Measurements from ENCODE around the gene OR52E6.

The OR52E6 gene

DNA sequence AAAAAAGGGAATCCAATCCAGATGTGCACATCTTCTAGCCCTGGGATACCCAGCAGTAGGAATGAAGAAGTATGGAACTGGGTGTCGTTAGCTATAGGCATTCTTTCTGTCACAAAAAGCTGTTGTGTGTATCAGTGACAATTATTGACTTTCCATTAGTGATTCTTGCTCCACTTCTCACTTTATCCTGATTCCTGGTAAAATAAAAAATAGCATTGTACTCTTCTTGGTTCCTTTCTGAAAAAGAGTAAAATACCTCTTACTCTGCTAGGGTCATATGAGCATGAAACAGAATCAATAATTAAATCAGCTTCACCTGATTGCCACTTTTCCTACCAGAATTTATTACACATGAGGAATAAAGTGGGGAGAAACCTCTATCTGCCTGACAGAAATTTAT lies at the start of gene OR52E6:
Gene OR52E6, minus strand, starts transcription at position 101 of the 400 bp plus-strand sequence. Its CDS starts 0 bp downstream, at position 101.
- no peak for DNase-seq (ENCODE audit: extremely low read depth in 1 of 2, low read depth in 1 of 2)

- DNase-seq (ENCODE audit: extremely low read depth in 1 of 2, low read depth in 1 of 2) = no peak
Observed at GRCh38 chr11:5891216-5891800, 49.6 kb upstream of the OR52E6 start.

- no peak for DNase-seq (ENCODE audit: extremely low read depth in 1 of 2, low read depth in 1 of 2)
Observed at GRCh38 chr11:5887661-5888060, 46.0 kb upstream of the OR52E6 start.

- DNase-seq (ENCODE audit: extremely low read depth in 1 of 2, low read depth in 1 of 2) = no peak
Observed at GRCh38 chr11:5887172-5887571, 45.5 kb upstream of the OR52E6 start.

- DNase-seq (ENCODE audit: extremely low read depth in 1 of 2, low read depth in 1 of 2) = no peak
Observed at GRCh38 chr11:5881756-5882155, 40.1 kb upstream of the OR52E6 start.

- DNase-seq (ENCODE audit: extremely low read depth in 1 of 2, low read depth in 1 of 2) = no peak
Observed at GRCh38 chr11:5880329-5880728, 38.6 kb upstream of the OR52E6 start, which contains the start of gene OR52E4. TSS of gene OR52E4 (plus strand) at chr11:5880629. CDS start at chr11:5884293, 3,664 bp downstream.

DNA sequence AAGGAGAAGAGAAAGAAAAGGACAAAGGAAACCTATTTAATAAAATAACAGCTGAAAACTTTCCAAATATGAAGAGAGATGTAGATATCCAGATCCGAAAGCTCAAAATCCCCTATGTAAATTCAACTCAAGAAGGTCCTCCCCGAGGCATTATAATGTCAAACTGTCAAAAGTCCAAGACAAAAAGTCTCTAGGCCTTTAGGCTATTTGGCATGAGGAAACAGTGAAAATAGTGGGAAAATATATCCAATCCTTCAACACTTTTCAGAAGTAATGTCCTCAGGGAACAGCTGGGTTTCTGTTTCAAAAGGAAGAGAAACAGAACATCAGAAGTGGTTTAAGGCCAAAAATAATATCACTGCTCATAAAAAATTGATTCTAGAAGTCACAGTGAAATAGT lies 36.9 kb upstream of the OR52E6 start:
- no peak for DNase-seq (ENCODE audit: extremely low read depth in 1 of 2, low read depth in 1 of 2)

DNA sequence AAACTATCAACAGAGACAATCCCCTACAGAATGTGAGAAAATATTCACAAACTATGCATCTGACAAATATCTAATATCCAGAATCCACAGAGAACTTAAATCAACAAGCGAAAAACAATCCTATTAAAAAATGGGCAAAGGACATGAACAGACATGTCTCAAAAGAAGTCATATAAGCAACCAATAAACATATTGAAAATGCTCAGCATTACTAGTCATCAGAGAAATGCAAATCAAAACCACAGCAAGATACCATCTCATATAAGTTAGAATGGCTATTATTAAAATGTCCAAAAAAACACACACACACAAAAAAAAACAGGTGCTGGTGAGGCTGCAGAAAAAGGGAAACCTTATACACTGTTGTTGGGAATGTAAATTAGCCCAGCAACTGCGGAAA lies 24.1 kb upstream of the OR52E6 start:
- DNase-seq (ENCODE audit: extremely low read depth in 1 of 2, low read depth in 1 of 2) = no peak

GRCh38 chr11:5857590-5857989 lies 15.9 kb upstream of the OR52E6 start, which contains the start of gene OR52E8:
TSS of gene OR52E8 (minus strand) at chr11:5857690. CDS start at chr11:5857690, 0 bp downstream.
- DNase-seq (ENCODE audit: extremely low read depth in 1 of 2, low read depth in 1 of 2) = no peak

GRCh38 chr11:5851002-5851401 lies 9.3 kb upstream of the OR52E6 start:
- no peak for DNase-seq (ENCODE audit: extremely low read depth in 1 of 2, low read depth in 1 of 2)

DNA sequence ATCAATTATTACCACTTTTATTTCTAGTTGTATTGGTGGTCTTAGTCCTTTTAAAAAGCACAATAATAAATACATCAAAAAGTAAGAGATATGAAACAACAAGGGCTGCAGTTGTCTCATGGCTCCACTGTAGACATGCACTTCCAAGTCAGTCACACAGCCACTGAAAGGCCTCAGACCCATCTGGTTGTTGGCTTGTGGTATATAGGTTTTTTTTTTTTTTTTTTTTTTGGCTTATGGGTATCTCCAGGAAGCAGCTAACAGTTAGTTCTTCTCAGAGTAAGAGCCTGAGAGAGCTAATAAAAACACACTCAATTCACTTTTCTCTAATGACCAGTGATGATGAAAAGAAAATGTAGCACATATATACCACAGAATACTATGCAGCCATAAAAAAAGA lies 6.0 kb upstream of the OR52E6 start:
- DNase-seq (ENCODE audit: extremely low read depth in 1 of 2, low read depth in 1 of 2) = no peak

- DNase-seq (ENCODE audit: extremely low read depth in 1 of 2, low read depth in 1 of 2) = no peak
Observed at GRCh38 chr11:5846701-5847100, 5.0 kb upstream of the OR52E6 start.

DNA sequence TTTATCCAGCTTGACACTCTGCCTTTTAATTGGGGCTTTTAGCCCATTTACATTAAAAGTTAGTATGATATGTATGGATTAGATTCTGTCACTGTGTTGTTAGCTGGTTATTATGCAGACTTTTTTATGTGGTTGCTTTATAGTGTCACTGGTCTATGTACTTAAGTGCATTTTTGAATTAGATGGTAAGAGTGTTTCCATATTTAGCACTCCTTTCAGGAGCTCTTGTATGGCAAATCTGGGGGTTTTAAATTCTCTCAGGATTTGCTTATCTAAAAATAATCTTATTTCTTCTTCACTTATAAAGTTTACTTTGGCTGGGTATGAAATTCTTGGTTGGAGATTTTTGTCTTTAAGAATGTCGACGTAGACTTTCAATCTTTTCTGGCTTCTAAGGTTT lies 4.0 kb downstream of the OR52E6 start:
- DNase-seq (ENCODE audit: extremely low read depth in 1 of 2, low read depth in 1 of 2) = no peak

- no peak for DNase-seq (ENCODE audit: extremely low read depth in 1 of 2, low read depth in 1 of 2)
Observed at GRCh38 chr11:5833446-5833845, 8.3 kb downstream of the OR52E6 start.

DNA sequence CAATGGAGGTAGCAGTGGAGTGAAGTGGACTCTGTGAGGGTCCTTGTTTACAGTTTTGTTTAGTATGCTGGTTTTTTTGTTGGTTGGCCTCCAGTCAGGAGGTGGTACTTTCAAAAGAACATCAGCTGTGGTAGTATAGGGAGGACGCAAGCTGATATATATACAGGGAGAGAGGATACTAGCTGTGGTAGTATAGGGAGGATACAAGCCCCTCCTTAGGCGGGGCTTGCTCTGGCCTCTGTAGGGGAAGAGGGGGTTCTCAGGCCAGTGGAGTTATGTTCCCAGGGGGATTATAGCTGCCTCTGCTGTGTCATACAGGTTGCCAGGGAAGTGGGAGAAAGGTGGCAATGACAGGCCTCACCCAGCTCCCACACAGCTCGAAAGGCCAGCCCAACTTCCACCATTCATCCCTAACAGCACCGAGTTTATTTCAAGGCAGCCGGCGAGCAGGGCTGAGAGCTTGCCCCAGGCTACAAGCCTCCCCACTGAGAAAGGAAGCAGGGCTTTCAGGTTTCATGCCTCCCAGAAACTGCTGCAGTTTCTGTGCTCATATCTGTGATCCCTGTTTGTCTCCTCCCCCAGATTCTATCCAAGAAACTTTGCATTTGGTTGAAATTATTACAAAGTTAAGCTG lies 10.4 kb downstream of the OR52E6 start:
- DNase-seq (ENCODE audit: extremely low read depth in 1 of 2, low read depth in 1 of 2) = no peak

GRCh38 chr11:5818245-5818886 lies 23.3 kb downstream of the OR52E6 start:
- no peak for DNase-seq (ENCODE audit: extremely low read depth in 1 of 2, low read depth in 1 of 2)

- no peak for DNase-seq (ENCODE audit: extremely low read depth in 1 of 2, low read depth in 1 of 2)
Observed at GRCh38 chr11:5815534-5815933, 26.2 kb downstream of the OR52E6 start.

DNA sequence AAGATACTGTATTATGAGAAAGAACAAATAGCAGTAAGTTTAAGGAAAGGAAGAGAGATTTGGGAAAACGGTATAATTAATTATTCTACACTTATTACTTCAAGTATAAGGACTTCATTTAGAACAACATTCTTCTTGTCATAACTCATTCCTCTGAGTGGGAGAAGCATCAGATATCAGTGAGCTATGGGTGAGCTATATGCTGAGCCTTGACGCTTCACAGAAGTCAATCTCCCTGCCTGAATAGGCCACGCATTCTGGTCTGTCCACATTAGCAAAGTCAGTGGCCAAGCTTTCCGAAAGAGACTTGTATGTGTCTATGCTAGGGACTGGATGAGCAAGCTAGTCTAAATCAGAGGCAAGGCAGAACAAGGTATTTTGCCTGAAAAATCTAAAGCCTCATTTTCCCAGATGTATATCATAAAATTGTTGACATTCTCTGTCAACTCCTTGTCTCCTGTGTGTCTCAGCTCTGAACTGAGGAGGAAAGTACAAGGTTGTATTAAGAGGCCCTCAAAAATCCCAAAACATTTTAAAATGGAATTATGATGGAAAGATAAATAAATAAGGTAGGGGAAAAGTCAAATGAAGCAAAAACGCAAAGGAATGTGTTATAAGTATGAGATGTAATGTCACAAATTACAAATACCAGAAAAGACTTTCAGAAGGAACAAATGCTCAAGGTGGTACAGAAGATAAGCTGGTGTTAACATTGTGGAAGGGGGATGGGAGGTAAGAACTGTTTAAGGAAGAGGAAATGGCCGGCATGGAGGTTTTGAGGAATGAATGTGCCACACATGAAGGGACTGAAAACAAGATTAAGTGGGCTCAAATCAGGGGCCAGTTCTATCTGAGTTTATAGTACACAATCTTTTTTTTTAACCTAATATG lies 31.5 kb downstream of the OR52E6 start:
- no peak for DNase-seq (ENCODE audit: extremely low read depth in 1 of 2, low read depth in 1 of 2)

DNA sequence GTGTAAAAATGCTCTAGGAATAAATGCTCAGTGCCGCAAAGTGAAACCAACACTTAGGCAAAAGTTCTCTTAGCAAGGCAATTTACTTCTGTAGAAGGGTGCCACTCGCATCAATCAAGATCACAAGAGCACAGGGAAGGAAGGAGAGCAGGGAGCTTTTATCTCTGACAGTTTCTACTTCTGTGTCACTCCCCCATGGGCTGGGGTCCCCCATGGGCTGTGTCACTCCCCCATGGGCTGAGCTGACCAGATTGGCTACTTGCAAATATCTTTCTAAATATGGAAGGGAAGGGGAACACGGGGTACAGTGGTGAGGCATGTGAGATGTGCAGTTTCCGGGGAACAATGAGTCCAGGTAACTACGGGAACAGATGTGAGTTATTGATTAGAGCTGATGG lies 32.6 kb downstream of the OR52E6 start:
- no peak for DNase-seq (ENCODE audit: extremely low read depth in 1 of 2, low read depth in 1 of 2)

DNA sequence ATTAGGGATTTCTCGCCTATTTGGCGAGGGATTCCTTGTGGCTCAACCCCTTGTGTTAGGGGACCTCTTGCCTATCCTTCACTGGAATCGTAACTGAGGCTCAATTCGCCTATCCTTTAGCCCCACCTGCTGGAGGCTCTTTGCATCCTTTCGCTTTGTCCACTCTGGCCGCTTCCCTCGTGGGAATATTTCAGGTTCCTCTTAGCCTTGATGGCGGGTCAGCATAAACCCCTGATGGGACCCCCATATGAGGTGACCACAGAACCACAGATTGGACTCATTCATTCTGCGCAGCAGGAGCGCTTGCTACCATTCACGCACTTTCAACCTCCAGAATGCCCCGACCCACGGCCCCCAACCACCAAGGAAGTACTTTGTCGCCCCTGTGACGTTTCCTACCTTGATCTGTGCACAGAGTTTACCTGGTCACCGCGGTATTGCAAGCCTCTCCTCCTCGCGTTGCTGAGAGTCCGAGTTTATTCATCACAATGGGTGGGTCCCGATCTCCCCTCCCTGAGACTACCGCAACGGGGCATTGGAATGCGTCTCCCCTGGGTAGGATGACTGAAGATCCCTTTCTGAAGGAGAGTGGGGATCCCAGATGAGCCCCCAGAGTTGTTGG lies 33.1 kb downstream of the OR52E6 start, which contains the start of gene OR52N2:
Gene OR52N2, plus strand, starts transcription at position 425 of the 622 bp plus-strand sequence. CDS start 11,412 bp downstream, outside the sequence.
- peak in 1 of 2 donors; percentile 28 for DNase-seq (ENCODE audit: extremely low read depth in 1 of 2, low read depth in 1 of 2)

GRCh38 chr11:5807580-5807979 lies 34.1 kb downstream of the OR52E6 start:
- no peak for DNase-seq (ENCODE audit: extremely low read depth in 1 of 2, low read depth in 1 of 2)
